Measurements from ENCODE around the gene MEF2C.
A peak's percentile ranks its signal among the peaks of the same experiment; 100 is the strongest.
"Not testable (repeated sequence)": the region's sequence is repeated elsewhere in the genome, so short reads cannot be mapped to it uniquely, and the experiment has no call there.

Gene MEF2C

GRCh38 chr5:88862547-88863175 lies 20.3 kb downstream of the MEF2C start:
- Mint-ChIP-seq H3K27ac (peak overlapping the region; percentile 31), H3K36me3 (peaks cover 44 to 58% of the 10 kb centered on the region in 2 donors), H3K4me1 (peaks cover 8 to 22% of the 10 kb centered on the region in 2 donors), H3K27me3 (no peaks in the 10 kb centered on the region), H3K4me3 (no peak overlapping the region), H3K9me3 (peaks cover 3 to 5% of the 10 kb centered on the region in 2 donors)
- ATAC-seq (replicated peaks) (no peak), DNase-seq (no peak)

- Mint-ChIP-seq H3K4me1 (peaks cover 13 to 35% of the 10 kb centered on the region in 2 donors), H3K36me3 (peaks cover 58 to 67% of the 10 kb centered on the region in 2 donors), H3K27me3 (no peaks in the 10 kb centered on the region), H3K4me3 (no peak overlapping the region), H3K27ac (peak overlapping the region; percentile 56), H3K9me3 (peaks cover 9 to 12% of the 10 kb centered on the region in 2 donors)
- ATAC-seq (replicated peaks): no peak
- DNase-seq: no peak
These were observed 21.8 kb downstream of the MEF2C start for GRCh38 chr5:88861231-88861630.

- H3K27ac Mint-ChIP-seq: peak overlapping the region; percentile 14
- no peak overlapping the region for H3K4me3 Mint-ChIP-seq
- peaks cover 18 to 43% of the 10 kb centered on the region in 2 donors for H3K4me1 Mint-ChIP-seq
- no peaks in the 10 kb centered on the region for H3K27me3 Mint-ChIP-seq
- H3K9me3 Mint-ChIP-seq: peaks cover 13 to 19% of the 10 kb centered on the region in 2 donors
- ATAC-seq (replicated peaks) (peak in 1 of 2 donors; percentile 28), DNase-seq (no peak)
- H3K36me3 Mint-ChIP-seq: peaks cover 60 to 67% of the 10 kb centered on the region in 2 donors
These were observed 22.5 kb downstream of the MEF2C start for GRCh38 chr5:88860501-88860900.

- Mint-ChIP-seq H3K27ac (peak overlapping the region; percentile 70), H3K27me3 (no peaks in the 10 kb centered on the region), H3K36me3 (peaks cover 56 to 73% of the 10 kb centered on the region in 2 donors), H3K4me3 (no peak overlapping the region), H3K4me1 (peaks cover 21 to 54% of the 10 kb centered on the region in 2 donors), H3K9me3 (peaks cover 13 to 19% of the 10 kb centered on the region in 2 donors)
- ATAC-seq (replicated peaks): no peak
- DNase-seq: no peak
These were observed 24.6 kb downstream of the MEF2C start for GRCh38 chr5:88858392-88858791.

- H3K4me1 Mint-ChIP-seq: peaks cover 19 to 52% of the 10 kb centered on the region in 2 donors
- H3K27ac Mint-ChIP-seq: peak overlapping the region; percentile 85
- peaks cover 13 to 19% of the 10 kb centered on the region in 2 donors for H3K9me3 Mint-ChIP-seq
- peak in 1 of 2 donors; percentile 27 for ATAC-seq (replicated peaks)
- not testable (repeated sequence) for DNase-seq, H3K27me3 Mint-ChIP-seq
- peak overlapping the region; percentile 44 for H3K4me3 Mint-ChIP-seq
- peaks cover 50 to 68% of the 10 kb centered on the region in 2 donors for H3K36me3 Mint-ChIP-seq
These were observed 26.6 kb downstream of the MEF2C start for GRCh38 chr5:88856381-88856780.

GRCh38 chr5:88854769-88855168 lies 28.2 kb downstream of the MEF2C start:
- H3K9me3 Mint-ChIP-seq: peaks cover 15 to 19% of the 10 kb centered on the region in 2 donors
- H3K27ac Mint-ChIP-seq: no peak overlapping the region
- H3K27me3 Mint-ChIP-seq: no peaks in the 10 kb centered on the region
- H3K4me3 Mint-ChIP-seq: no peak overlapping the region
- H3K4me1 Mint-ChIP-seq: peaks cover 21 to 57% of the 10 kb centered on the region in 2 donors
- ATAC-seq (replicated peaks): peak; percentile 42
- H3K36me3 Mint-ChIP-seq: peaks cover 56 to 76% of the 10 kb centered on the region in 2 donors
- no peak for DNase-seq

GRCh38 chr5:88847420-88847819 lies 35.6 kb downstream of the MEF2C start:
- ATAC-seq (replicated peaks): no peak
- DNase-seq: no peak
- Mint-ChIP-seq H3K9me3 (peaks cover 0 to 2% of the 10 kb centered on the region in 2 donors), H3K27ac (peak overlapping the region; percentile 62), H3K4me1 (peaks cover 8 to 35% of the 10 kb centered on the region in 2 donors), H3K4me3 (no peak overlapping the region), H3K36me3 (peaks cover 32 to 42% of the 10 kb centered on the region in 2 donors), H3K27me3 (no peaks in the 10 kb centered on the region)

GRCh38 chr5:88846434-88846833 lies 36.5 kb downstream of the MEF2C start:
- DNase-seq (no peak), ATAC-seq (replicated peaks) (no peak)
- peak overlapping the region in 1 of 2 donors; percentile 29 for H3K4me3 Mint-ChIP-seq
- H3K36me3 Mint-ChIP-seq: peaks cover 32 to 42% of the 10 kb centered on the region in 2 donors
- H3K9me3 Mint-ChIP-seq: peaks cover 0 to 2% of the 10 kb centered on the region in 2 donors
- peaks cover 8 to 37% of the 10 kb centered on the region in 2 donors for H3K4me1 Mint-ChIP-seq
- peak overlapping the region; percentile 82 for H3K27ac Mint-ChIP-seq
- H3K27me3 Mint-ChIP-seq: no peaks in the 10 kb centered on the region

GRCh38 chr5:88845081-88845697 lies 37.8 kb downstream of the MEF2C start:
- H3K27ac Mint-ChIP-seq: peak overlapping the region; percentile 90
- peaks cover 0 to 2% of the 10 kb centered on the region in 2 donors for H3K9me3 Mint-ChIP-seq
- H3K4me1 Mint-ChIP-seq: peaks cover 9 to 40% of the 10 kb centered on the region in 2 donors
- DNase-seq: no peak
- peaks cover 32 to 44% of the 10 kb centered on the region in 2 donors for H3K36me3 Mint-ChIP-seq
- ATAC-seq (replicated peaks): peak; percentile 94 to 97
- H3K4me3 Mint-ChIP-seq: peak overlapping the region; percentile 32 to 44
- no peaks in the 10 kb centered on the region for H3K27me3 Mint-ChIP-seq

GRCh38 chr5:88842784-88843183 lies 40.2 kb downstream of the MEF2C start:
- Mint-ChIP-seq H3K36me3 (peaks cover 39 to 55% of the 10 kb centered on the region in 2 donors), H3K27ac (no peak overlapping the region), H3K4me1 (peaks cover 18 to 53% of the 10 kb centered on the region in 2 donors), H3K27me3 (no peaks in the 10 kb centered on the region), H3K9me3 (peaks cover 0 to 1% of the 10 kb centered on the region in 2 donors), H3K4me3 (no peak overlapping the region)
- ATAC-seq (replicated peaks): no peak
- no peak for DNase-seq

- Mint-ChIP-seq H3K9me3 (peaks cover 0 to 1% of the 10 kb centered on the region in 2 donors), H3K4me1 (peaks cover 23 to 54% of the 10 kb centered on the region in 2 donors), H3K4me3 (peak overlapping the region in 1 of 2 donors; percentile 25), H3K27me3 (no peaks in the 10 kb centered on the region), H3K27ac (no peak overlapping the region), H3K36me3 (peaks cover 34 to 53% of the 10 kb centered on the region in 2 donors)
- ATAC-seq (replicated peaks): no peak
- DNase-seq: no peak
These were observed 41.8 kb downstream of the MEF2C start for GRCh38 chr5:88841212-88841611.

- Mint-ChIP-seq H3K9me3 (peaks cover 0 to 1% of the 10 kb centered on the region in 2 donors), H3K27me3 (no peaks in the 10 kb centered on the region), H3K27ac (peak overlapping the region; percentile 28), H3K4me1 (peaks cover 22 to 52% of the 10 kb centered on the region in 2 donors), H3K36me3 (peaks cover 32 to 53% of the 10 kb centered on the region in 2 donors), H3K4me3 (no peak overlapping the region)
- DNase-seq (no peak), ATAC-seq (replicated peaks) (no peak)
These were observed 42.5 kb downstream of the MEF2C start for GRCh38 chr5:88840495-88840894.

GRCh38 chr5:88839238-88839637 lies 43.7 kb downstream of the MEF2C start:
- ATAC-seq (replicated peaks) (no peak), DNase-seq (no peak)
- no peak overlapping the region for H3K4me3 Mint-ChIP-seq
- no peaks in the 10 kb centered on the region for H3K27me3 Mint-ChIP-seq
- peaks cover 0 to 1% of the 10 kb centered on the region in 2 donors for H3K9me3 Mint-ChIP-seq
- no peak overlapping the region for H3K27ac Mint-ChIP-seq
- H3K36me3 Mint-ChIP-seq: peaks cover 35 to 55% of the 10 kb centered on the region in 2 donors
- peaks cover 25 to 52% of the 10 kb centered on the region in 2 donors for H3K4me1 Mint-ChIP-seq

GRCh38 chr5:88838500-88838899 lies 44.5 kb downstream of the MEF2C start:
- H3K4me3 Mint-ChIP-seq: peak overlapping the region in 1 of 2 donors; percentile 27
- H3K9me3 Mint-ChIP-seq: peaks cover 0 to 1% of the 10 kb centered on the region in 2 donors
- no peaks in the 10 kb centered on the region for H3K27me3 Mint-ChIP-seq
- peaks cover 36 to 57% of the 10 kb centered on the region in 2 donors for H3K36me3 Mint-ChIP-seq
- peaks cover 30 to 58% of the 10 kb centered on the region in 2 donors for H3K4me1 Mint-ChIP-seq
- no peak for DNase-seq
- ATAC-seq (replicated peaks): no peak
- H3K27ac Mint-ChIP-seq: peak overlapping the region; percentile 56

Data from stimulated activated naive B cell treated with anti-CD40 and anti-IgM and Interleukin-4, amounts not matched to agents 10 μg/mL and 1 μg/mL and 100 μg/mL, for 72 hours (primary cell).